Stimulated activated naive CD4-positive, alpha-beta T cell treated with Interleukin-2 at 50 U/mL for 16 hours (primary cell): ENCODE data around the gene ARL2BP.

Source experiments
- DNase-seq: peaks from one replicate; lab custom pipeline; 2025; lab: John Stamatoyannopoulos, UW

Gene ARL2BP

GRCh38 chr16:57235128-57236021 is 9.7 kb upstream of the ARL2BP start:
- no peak for DNase-seq

DNA sequence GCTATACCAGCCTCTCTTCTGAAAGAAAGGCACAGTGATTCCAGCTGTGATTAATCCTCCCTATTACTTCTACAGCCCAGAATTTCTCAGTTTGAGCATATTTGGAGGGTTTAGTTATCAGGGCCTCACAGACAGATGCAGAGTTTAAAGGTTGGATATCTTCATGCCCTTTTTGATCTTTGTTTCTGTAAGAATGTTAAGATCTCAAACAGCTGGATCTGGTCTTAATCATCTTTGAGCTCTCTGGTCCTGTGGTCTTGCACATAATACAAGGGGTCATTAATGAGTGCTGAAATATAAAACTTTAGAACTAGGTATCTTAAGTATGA is 9.1 kb upstream of the ARL2BP start:
- no peak for DNase-seq

GRCh38 chr16:57238682-57239081 is 6.4 kb upstream of the ARL2BP start:
- no peak for DNase-seq

DNA sequence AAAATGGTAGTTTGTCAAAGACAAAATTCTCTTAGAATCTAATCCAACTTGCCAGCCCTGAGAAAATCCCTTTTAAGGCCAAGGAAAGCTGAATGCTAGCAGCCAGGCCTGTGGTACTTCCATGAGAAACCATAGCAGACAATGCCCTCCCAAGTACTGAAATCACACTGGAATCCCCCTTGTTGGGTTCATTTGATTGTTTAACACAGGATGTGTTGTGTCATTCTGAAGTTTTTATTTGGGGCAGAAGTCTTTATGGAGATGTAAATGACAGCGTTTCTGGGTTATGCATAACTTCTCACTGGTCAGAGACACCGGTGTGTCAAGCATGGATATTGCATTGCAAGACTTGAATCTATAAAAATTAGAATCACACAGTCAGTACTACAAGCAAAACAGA is 6.0 kb upstream of the ARL2BP start:
- DNase-seq = no peak

DNA sequence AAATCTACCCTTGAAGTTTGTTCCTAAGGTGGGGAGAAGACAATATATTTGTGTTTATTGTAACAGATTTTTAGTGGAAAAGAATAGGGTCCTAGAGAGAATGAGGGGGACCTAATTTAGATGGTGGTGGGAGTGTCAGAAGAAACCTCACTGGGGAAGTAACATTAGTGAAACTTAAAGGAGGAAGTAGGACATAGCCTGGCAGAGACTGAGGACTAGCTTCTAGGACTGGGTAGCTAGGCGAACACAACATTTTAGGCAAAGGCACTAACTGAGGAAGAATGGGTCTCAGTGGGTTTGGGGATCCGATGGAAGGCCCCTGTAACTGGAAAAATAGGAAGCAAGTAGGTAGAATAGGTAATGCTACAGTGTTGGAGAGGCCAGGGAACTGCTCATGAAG is 4.2 kb upstream of the ARL2BP start:
- no peak for DNase-seq

DNA sequence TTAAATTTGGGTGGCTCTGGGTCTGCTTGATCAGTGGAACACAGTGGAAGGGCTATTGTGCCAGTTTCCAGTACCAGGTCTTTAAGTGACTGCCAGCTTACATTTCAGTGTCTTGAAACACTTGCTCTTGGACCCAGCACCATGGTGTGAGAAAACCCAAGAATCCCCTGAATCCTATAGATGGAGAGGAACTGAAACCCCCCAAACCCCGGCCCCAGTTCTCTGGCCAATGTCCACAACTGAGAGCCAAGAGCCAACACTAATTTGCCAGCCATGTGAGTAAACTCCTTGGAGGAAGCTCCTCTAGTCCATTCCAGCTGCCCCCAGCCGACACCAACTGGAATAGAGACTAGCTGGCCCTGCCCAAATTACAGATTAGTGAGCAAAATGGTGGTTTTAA is 2.4 kb upstream of the ARL2BP start:
- DNase-seq = no peak

DNA sequence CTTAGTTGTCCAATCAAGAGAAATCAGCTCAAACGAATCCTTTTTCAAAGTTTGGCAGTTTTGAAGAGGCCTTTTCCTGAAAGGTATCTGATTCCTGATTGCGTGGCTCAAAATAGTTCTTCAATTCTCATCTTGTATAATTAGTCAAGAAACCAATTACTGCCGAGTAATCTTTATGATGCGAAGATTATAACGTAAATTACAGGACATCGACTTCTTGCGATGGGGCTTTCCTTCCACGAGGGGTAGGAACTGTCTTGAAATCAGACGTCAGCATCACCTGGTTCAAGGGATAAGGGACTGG is 644 bp upstream of the ARL2BP start:
- DNase-seq = no peak

DNA sequence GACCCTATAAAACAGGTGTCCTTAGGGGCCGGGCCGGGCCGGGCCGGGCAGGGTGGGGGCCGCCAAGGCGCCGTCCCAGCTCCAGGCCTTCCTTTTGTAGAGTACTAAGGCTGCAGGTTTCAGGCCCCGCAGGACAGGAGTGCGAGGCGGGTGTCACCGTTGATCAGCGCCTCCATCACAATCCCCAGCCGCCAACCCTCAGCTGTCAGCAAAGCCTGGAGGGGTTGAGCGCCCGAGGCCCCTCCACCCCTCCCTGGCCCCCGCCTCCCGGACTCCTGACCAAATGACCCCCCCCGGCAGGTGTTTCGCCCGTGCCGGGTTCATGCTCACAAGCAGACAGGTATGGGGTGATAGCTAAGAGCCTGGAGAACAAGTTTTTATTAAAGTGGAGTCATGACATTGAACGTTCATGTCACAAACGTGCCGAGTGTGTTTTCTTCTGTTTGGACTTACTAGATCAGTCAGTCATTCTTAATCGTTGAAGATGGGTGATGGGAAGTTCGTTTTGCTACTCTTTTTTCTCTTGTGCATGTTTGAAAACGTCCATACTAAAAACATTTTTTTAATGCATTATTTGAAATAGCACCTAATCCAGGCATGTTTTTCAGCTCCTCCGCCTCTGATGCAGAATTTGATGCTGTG is 534 bp downstream of the ARL2BP start:
- DNase-seq = no peak

DNA sequence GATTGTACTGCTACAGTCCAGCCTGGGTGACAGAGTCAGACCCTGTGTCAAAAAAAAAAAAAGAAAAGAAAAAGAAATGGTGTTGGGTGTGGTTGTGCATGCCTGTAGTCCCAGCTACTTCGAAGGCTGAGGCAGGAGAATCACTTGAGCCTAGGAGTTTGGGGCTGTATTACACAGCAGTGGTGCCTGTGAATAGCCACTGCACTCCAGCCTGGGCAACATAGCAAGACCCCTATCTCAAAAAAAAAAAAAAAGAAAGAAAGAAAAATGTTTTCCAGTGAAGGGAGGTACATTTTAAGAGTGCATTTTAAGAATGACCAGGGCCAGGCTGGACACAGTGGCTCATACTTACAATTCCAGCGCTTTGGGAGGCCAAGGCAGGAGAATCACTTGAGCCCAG is 6.3 kb downstream of the ARL2BP start:
- DNase-seq = no peak

GRCh38 chr16:57252148-57252721 is 7.2 kb downstream of the ARL2BP start:
- DNase-seq = no peak

DNA sequence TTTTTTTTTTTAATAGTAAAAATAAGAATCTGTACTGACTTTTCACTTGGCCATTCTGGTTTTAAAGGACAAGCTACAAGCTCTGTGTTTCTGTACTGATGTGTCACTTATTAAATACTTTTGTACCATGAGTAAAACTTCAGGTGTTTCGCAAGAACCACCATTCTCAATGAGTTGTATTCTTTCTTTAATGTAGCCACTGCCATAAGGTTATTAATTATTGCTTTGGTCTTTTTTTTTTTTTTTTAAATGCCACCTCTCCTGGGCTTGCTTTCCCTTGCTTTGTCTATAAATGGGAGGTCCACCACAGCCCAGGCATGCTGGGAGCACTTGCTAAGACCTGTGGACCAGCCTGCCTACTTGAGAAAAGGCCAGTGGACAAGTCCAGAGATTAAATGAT is 8.4 kb downstream of the ARL2BP start:
- DNase-seq = no peak

GRCh38 chr16:57255686-57256415 is 10.8 kb downstream of the ARL2BP start:
- no peak for DNase-seq

DNA sequence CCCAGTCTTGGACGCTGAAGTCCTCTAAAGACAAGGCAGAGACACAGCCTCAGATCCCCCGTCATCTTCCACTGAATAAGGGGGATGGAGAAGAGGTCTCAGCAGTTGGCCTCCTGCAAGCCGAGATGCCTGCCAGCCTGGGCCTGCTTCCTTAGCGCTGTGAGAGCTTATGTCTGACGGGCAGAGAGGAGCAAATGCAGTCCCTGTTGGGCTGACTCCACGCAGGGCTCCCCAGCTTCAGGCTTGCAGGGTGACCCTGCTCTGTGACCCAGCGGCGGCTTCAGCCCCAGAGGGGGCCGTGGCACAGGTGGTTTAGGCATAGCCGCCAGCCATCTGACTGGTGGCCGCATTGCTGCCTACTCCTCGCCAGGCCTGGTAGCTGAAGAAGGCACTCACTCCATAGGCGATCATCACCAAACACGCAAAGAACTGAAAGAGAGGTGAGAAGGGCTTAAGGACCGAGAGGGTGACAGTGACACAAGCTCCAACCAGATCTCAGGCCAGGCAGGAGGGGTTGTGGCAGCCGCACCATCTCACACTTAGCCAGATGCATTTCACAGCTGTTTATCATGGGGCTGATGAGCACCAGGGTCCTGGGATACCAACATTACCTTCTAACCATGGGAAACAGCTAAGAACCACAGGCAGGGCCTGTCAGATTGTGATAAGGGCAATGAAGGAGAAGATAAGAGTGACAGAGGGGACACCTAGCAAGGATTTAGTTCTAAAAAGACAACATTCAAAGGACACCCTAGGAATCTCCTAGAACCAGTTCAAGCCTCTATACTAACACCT is 11.7 kb downstream of the ARL2BP start:
- DNase-seq = no peak

DNA sequence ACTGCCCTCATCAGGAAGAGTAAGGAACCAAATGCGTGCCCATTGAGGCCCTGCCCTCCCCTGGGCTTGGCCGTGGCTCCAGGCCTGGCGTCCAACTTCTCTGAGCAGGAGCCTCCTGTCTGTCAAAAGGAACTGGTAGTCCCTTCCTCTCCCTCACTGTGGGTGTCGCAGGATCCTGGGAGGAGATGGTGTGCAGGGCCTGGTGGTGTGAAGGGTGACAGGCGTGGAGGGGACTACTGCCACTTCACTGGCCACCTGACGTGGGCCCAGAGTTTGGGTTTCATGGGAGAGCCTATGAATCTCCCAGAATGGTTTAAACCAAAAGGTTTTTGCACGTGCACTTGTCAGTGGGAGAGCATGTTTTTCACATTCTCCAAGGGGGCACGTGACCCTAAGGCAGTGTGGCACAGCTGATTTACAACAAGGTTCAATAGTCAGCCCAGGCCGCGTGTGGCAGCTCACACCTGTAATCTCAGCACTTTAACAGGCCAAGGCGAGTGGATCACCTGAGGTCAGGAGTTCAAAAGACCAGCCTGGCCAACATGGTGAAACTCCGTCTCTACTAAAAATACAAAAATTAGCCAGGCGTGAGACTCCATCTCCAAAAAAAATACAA is 12.5 kb downstream of the ARL2BP start:
- DNase-seq = no peak

DNA sequence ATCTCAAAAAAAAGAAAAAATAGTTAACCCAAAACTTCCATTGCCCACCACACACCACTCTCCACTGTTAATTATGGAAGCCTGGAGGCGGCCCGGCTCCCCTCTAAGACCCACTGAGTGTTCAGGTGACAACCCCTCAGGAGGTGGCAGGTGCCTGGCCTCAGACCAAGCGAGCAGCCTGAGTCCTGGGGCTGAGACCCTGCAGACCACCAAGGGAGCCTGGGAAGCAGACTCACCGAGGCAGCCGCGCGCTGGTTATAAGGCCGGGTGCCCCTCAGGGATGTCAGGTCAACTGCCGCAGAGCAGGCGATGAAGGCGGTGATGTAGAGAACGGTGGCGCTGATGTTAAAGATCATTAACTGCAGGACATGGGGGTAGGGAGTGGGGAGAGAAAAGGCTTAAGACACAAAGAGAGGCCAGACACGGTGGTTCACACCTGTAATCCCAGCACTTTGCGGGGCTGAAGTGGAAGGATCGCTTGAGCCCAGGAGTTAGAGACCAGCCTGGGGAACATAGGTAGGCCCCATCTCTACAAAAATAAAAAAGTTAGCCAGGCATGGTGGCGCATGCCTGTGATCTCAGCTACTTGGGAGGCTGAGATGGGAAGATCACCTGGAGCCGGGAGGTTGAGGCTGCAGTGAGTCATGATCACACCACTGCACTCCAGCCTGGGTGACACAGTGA is 13.3 kb downstream of the ARL2BP start:
- no peak for DNase-seq

DNA sequence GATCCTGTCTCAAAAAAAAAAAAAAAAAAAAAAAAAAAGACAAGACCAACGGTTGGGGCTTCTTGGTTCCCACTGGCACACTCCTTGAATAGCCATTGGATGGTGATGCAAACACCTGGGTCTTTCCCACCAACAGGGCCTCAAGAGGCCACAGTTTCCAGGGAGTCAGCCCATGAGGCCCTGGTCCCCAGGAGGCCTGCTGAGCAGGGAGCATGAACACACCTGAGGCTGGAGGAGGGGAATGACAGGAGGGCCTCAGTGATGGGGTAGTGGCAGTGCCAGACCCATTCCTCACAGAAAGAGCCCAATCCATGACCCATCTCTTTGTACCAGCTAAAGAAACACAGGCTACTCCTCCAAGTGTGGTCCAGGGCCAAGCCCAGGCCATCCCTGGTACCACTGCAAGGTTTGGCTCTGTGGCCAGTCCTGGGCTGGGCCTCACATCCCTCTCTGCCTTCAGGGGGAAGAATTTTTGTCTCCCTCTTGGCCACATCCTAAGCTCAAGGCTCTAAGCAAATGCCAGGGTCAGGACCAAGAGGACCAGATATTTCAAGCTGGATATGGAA is 13.9 kb downstream of the ARL2BP start:
- DNase-seq = no peak

- no peak for DNase-seq
Measured at GRCh38 chr16:57260294-57260929, 15.4 kb downstream of the ARL2BP start.

DNA sequence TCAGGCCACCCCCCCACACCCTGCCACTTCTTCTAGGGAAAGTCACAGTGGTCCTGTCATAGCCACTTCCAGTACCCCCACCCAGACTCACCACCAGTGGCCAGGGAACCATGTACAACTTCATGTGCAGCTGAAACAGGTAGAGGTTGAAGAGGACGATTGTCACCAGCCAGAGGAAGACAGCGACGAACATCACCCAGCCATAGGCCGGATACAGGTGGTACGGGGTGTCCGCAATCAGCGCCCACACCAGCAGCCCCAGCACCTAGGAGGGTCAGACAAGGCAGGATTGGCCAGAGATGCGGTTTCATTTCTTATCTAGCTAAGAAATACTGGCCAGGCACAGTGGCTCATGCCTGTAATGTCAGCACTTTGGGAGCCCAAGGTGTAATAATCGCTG is 16.7 kb downstream of the ARL2BP start:
- no peak for DNase-seq

DNA sequence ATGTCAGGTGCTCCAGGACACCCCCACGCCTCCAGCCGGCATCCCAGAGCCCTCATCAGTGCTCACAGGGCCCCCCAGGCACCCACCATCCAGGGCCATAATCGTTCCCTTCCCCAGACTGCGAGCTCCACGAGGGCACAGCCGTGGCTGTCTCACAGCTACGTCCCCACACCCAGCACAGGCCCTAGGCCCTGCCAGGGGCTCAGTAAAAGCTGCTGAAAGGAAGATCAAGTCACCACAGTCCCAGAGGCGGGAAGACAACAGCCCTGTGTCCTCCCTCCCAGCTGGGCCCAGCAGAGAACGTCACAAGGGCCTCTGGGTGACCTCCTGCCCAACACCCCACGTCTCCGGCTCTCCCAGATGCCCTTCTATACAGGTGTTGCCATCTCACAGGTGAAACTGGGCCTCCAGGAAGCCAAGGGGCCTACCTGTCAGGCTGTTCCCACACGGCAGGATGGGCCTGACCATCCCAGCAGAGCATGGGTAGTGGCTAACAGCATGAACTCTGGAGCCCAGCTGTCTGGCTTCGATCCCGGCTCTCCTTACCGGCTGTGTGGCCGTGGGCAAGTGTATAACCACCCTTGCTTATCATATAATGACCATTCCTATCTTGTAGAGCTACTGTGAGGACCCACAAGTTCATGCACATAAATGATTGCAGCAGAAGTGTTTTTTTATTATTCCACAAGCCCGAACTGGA is 17.9 kb downstream of the ARL2BP start:
- no peak for DNase-seq
